NCI-H1105 (cell line): ENCODE data around the gene ANKRD39.
"Not testable (repeated sequence)": the region's sequence is repeated elsewhere in the genome, so short reads cannot be mapped to it uniquely, and the experiment has no call there.

Experiments
- DNase-seq: peaks from one replicate; lab custom pipeline; 2025; lab: John Stamatoyannopoulos, UW

Gene ANKRD39

DNA sequence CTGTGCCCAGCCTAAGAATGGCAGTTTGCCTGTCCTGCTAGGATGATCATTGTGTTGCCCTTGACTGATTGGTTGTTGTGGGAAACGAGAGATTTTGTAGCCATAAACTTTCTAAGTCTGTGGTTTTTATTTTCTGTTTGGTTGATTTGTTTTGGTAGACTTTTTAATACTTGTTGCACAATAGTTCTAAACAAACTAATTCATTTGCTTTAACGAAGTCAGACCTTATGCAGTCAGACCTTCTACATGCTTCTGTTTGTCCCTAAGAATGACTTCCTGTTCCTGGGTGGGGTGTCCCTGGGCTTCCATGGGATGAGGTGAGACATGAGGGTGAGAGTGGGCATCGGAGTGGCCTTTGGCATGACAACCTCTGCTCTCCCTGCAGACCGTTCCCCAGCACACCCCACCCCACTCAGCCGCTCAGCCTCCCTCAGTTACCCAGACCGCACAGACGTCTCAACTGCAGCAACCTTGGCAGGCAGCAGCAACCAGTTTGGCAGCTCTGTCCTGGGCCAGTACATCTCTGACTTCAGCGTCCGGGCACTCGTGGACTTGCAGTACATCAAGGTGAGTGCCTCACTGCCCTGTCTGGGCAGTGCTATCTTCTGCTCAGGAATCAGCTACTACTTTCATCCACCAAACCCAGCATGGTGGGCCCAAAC lies 49.5 kb downstream of the ANKRD39 start:
- no peak for DNase-seq

DNA sequence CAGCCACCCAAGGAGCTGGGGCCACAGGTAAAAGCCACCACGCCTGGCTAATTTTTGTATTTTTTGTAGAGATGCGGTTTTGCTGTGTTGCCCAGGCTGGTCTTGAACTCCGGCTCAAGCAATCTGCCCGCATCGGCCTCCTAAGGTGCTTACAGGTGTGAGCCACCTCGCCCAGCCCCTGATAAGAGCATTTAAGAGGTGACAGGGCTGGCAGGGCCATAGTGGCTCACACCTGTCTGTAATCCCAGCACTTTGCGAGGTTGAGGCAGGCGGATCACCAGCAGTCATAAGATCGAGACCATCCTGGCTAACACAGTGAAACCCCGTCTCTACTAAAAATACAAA lies 50.7 kb downstream of the ANKRD39 start:
- no peak for DNase-seq

DNA sequence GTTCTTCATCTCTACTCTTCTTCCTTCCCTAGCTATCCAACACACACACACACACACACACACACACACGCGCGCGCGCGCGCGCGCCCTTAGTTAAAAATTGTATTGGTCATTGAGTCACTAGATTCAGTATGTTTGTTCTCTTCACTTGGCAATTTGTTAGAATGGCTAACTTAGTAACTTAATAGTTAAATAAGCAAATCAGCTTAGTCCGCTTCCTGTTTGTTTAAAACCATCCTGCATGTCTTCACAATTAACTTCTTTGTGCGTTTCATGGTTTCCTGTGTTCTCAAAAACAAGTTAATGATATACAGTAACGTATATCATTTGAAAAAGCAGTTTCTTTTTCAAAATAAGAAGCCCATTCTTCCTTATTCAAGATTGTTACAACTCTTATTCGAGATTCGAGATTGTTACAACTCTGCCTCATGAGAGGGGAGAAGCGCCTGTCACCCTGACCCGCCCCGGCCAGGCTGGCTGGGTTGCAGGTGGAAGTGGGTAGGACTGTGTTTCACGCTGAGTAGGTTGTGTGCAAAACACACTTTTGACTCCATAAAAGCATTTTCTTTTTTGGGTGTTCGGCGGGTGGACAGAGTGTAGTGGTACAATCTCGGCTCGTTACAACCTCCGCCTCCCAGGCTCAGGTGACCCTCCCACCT lies 51.2 kb downstream of the ANKRD39 start:
- no peak for DNase-seq

DNA sequence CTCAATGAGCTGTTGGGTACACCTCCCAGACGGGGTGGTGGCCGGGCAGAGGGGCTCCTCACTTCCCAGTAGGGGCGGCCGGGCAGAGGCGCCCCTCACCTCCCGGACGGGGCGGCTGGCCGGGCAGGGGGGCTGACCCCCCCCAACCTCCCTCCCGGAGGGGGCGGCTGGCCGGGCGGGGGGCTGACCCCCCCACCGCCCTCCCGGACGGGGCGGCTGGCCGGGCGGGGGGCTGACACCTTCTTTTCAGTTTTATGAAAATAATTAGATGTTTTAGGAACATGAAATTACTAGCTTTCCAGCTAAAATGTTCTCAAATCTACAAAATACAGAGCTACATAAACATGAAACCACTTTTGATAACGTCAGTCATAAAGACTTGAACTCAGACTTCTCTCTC lies 51.9 kb downstream of the ANKRD39 start:
- DNase-seq, result not testable (repeated sequence)

DNA sequence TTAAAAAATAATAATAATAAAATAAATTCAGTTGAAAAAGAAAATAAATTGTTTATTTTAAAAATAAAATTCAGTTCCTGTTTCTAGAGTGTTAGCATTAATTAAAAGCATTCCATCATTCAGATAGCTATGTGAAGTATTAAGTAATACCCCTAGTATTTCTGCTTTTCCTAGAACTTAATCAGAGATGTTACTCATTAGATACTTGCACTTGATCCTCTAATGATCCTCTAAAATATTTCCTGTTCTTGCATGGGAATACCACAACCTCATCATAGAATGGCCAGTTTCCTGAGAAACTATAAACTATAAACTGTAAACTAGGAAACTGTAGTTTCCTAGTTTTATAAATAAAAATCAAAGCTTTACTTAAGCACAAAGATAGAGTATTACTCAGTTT lies 52.8 kb downstream of the ANKRD39 start:
- no peak for DNase-seq

DNA sequence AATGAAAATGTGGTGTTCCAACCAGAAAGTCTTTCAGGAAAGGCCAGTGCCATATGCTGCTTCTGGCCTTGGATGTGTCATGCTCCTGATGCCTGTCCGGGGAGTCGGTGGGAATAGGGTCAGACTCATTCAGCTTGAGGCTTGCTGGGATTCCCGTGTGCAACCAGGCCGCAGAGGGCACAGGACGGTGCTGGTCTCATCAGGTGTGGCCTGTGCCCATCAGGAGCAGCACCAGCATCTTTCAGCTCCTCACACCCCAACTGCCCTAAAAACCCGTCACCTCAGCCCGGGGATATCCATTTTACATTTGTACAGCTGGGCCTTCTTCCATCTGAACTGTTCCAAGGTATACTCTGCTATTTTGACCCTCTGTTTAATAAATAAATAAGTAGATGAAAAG lies 55.1 kb downstream of the ANKRD39 start:
- no peak for DNase-seq

DNA sequence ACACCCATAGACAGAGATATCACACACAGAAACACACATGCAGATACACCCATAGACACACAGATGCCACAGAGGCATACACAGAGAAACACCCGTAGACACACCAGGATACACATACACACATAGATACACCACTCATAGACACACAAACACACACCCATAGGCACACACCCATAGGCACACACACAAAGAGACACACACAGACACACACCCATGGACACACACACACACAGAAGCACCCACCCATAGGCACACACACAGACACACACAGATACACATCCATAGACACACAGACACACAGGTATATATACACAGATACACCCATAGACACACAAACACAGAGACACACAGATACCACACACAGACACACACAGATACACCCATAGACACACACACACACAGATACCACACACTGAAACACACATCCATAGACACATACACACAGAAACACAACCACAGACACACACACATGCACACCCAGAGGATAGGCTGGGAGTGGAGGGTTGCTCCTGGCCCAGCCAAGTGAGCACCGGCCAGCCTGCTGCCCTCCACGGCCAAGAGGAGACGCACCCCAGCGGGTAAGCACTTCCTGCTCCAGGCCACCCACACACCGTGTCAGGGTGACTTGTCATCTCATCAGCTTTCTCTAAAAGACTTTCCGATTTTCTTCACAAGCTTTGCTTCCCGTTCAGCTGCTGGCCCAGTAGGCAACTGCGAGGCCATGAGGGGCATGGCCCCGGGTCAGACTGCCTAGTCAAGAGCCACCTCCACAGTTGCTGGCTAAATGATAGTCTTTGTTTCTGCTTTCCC lies 55.8 kb downstream of the ANKRD39 start:
- DNase-seq, result no peak

DNA sequence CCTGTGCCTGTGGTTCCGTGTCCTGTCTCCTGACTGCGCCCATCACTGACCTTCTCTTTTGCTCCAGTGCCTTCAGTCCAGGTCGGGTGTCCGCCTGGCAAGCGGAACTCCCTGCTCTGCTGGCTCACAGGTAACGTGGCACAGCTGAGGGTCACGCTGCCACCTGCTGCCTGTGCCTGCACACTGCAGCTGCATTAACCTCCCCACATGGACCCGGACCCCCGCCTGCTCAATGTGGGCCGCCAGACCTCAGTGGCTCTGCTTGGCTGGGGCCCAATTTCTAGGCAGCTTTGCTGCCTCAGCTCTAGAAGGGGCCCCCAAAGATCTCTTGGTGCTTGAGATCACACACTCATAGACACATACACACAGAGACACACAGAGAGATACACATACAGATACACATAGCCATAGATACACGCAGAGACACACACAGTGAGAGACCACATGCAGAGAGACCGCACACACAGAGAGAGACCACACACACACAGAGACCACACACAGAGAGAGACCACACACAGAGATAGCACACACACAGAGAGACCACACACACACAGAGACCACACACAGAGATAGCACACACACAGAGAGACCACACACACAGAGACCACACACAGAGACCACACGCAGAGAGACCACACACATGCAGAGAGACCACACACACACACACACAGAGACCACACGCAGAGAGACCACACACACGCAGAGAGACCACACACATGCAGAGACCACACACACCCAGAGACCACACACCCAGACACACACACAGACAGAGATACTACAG lies 56.6 kb downstream of the ANKRD39 start:
- peak; percentile 24 for DNase-seq

DNA sequence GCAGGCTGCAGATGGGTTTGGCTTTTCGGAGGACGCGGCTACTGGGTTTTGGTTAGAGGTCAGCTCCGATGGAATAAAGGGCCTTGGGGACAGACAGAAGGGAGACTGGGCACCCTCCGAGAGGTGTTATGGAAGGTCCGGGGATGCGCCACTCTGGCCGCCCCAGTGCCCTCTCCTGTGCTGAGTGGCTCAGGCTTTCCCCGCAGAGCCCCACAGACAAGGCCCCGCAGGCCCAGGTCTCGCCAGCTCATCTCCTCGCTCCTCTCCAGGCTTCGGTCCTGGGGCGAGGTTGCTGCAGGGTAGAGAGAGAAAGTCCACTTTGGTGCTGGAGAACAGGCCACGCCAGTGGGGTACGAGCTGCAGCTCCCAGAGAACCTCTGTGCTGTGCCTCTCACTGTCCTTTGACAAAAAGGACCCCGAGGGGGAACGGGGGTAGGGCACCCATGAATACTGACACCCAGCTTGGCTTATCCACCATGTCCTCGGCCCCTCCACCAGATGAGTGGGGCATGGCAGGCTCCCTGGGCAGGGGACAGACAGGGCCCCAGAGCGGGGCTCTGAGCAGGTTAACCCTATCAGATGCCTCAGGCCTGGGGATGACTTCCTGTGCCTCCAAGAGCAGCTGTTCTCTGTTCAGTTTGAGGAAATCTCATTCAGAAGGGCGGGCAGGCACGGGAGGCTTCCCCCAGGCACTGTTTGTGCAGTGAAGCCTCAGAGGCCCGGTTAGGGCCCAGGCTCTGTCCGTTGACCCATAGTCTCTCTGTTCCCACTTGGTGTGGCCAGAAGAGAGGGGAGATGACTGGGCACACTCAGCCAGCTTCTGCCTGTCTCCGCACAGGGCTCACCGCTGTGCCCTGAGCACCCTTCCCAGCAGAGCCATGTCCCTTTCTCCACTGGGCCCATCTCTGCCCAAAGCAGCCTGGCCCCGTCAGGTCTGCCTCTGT lies 57.5 kb downstream of the ANKRD39 start:
- DNase-seq, result no peak

DNA sequence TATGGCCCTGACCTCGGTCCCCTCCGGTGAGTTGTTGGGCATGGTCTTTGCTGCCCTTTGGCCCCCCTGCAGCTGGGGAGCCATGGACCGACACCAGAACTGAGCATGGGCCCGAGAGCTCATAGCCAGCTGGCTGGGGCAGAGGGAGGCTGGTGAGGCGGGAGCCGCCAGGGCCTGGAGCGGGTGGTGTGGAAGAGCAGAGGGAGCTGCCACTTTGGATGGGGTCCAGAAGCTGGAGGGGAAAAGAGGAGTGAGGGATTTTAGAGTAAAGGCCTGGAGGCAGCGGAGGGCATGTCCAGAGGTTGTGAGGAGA lies 58.2 kb downstream of the ANKRD39 start:
- DNase-seq, result no peak

DNA sequence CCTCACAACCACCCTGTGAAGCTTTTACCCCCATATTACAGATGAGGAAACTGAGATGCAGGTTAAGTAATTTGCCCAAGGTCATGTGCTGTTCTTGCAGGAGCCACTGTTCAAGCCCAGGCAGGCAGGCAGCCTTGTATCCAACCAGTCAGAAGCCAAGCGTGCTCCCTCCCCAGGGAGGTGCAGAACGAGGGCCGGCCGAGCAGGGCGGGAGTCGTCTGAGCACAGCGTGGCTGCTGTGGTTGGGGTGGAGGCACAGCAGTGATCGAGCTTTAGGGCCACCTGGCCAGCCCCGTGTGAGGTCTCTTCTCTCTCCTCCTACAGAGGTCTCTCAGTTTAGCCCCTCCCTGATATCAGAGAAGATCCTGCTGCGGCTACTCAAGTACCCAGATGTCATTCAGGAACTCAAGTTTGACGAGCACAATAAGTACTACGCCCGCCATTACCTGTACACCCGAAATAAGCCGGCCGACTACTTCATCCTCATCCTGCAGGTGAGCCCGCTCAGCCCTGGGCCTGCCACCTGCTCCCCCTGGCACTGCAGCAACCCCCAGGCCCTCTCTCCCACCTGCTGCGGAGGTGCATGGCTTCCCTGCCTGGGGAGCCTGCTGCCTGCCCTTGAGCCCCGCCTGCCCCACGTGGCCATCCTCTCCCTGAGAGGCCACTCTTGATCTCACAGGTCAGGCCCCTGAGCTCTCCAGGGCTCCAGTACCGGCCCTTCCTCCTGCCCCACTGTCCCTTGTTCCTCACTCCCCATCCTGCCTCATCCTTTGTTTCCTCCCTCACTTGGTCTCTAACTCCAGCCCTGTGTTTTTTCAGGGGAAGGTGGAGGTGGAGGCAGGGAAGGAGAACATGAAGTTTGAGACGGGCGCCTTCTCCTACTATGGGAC lies 58.8 kb downstream of the ANKRD39 start:
- DNase-seq, result no peak
